ENCODE results near the gene RSRP1.
"Not testable (repeated sequence)": the region's sequence is repeated elsewhere in the genome, so short reads cannot be mapped to it uniquely, and the experiment has no call there.

The RSRP1 gene

DNA sequence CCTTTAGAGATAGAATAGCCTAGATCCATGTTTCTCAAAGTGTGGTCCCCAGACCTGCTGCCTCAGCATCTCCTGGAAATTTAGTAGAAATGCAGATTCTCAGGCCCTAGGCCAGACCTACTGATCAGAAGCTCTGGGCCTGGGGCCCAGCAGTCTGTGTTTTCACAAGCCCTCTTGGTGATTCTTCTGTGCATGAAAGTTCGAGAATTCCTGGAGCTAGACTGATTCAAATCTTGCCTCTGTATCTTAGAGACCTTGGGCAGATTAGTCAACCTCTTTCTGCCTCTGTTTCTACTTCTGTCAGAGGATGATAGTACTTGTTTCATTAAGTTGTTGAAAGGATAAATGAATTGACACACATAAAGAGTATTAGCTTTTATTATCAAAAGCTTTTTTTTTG lies 30.0 kb upstream of the RSRP1 start:
- H3K4me3 ChIP-seq (ENCODE audit: low read length); H3K9me3 ChIP-seq (ENCODE audit: control insufficient read depth, low read depth, low read length); H3K27ac ChIP-seq (ENCODE audit: low read length); H3K9ac ChIP-seq (ENCODE audit: low read length); H3K27me3 ChIP-seq (ENCODE audit: control insufficient read depth, insufficient read depth, low read length); H3K36me3 ChIP-seq (ENCODE audit: control insufficient read depth, low read depth, low read length); H3K4me1 ChIP-seq (ENCODE audit: control insufficient read depth, low read depth, low read length): not testable (repeated sequence)

DNA sequence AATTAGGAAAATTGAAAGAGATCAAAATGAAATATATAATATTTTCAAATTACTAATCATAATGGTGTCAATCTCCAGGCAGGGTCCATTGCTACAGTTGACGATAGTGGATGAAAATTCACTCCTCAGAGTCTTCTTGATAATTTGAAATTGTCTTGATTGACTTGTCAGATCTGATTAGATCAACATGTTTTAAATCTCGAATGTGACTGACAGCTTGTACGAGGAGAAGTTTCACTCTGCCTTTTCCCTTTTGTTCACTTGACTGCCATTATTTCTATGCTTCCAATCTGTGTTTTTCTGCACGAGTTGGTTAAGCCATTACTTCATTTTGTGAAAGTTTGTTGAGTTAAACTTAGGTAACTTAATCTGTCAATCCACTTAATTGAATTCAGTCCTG lies 28.4 kb upstream of the RSRP1 start:
- not testable (repeated sequence) for H3K9ac ChIP-seq (ENCODE audit: low read length)

DNA sequence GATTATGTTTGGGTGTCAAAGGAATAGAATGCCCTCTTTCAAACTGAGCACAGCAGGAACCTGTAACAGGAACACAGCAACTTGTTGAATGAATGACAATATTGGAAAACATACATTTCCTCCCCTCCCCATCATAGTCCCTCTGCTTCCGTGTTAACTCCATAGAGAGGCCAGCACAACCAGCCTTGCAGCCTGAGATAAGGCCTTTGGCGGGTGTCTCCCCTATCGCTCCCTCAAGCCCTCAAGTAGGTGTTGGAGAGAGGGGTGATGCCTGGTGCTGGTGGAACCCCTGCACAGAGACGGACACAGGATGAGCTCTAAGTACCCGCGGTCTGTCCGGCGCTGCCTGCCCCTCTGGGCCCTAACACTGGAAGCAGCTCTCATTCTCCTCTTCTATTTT lies 25.0 kb upstream of the RSRP1 start, which contains the start of gene RHD:
Gene RHD, plus strand, starts transcription at position 272 of the 400 bp plus-strand sequence. Its CDS starts 39 bp downstream, at position 311.
- H3K9me3 ChIP-seq (ENCODE audit: control insufficient read depth, low read depth, low read length); H3K27me3 ChIP-seq (ENCODE audit: control insufficient read depth, insufficient read depth, low read length); H3K4me3 ChIP-seq (ENCODE audit: low read length); H3K36me3 ChIP-seq (ENCODE audit: control insufficient read depth, low read depth, low read length); H3K9ac ChIP-seq (ENCODE audit: low read length); H3K4me1 ChIP-seq (ENCODE audit: control insufficient read depth, low read depth, low read length); H3K27ac ChIP-seq (ENCODE audit: low read length): not testable (repeated sequence)

More for the DNA sequence above, 28.4 kb upstream of the RSRP1 start:
- H3K27ac ChIP-seq (ENCODE audit: low read length); H3K27me3 ChIP-seq (ENCODE audit: control insufficient read depth, insufficient read depth, low read length); H3K4me1 ChIP-seq (ENCODE audit: control insufficient read depth, low read depth, low read length); H3K9me3 ChIP-seq (ENCODE audit: control insufficient read depth, low read depth, low read length); H3K4me3 ChIP-seq (ENCODE audit: low read length); H3K36me3 ChIP-seq (ENCODE audit: control insufficient read depth, low read depth, low read length): not testable (repeated sequence)

DNA sequence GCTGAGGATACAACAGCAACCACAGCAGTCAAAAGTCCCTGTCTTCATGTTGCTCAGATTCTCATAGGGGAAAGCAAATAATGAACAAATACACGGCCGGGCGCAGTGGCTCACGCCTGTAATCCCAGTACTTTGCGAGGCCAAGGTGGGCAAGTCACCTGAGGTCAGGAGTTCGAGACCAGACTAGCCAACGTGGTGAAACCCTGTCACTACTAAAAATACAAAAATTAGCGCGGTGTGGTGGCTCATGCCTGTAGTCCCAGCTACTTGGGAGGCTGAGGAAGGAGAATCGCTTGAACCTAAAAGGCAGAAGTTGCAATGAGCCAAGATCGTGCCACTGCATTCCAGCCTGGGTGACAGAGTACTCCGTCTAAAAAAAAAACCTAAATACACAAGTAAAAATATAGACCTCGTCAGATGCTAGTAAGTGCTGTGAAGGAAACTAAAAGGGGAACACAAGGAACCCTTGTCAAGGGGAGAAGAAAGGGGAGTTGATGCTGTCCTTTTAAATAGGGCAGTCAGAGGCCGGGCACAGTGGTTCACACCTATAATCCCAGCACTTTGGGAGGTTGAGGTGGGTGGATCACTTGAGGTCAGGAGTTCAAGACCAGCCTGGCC lies 21.0 kb upstream of the RSRP1 start:
- not testable (repeated sequence) for H3K27ac ChIP-seq (ENCODE audit: low read length); H3K27me3 ChIP-seq (ENCODE audit: control insufficient read depth, insufficient read depth, low read length); H3K9ac ChIP-seq (ENCODE audit: low read length); H3K4me3 ChIP-seq (ENCODE audit: low read length); H3K4me1 ChIP-seq (ENCODE audit: control insufficient read depth, low read depth, low read length); H3K9me3 ChIP-seq (ENCODE audit: control insufficient read depth, low read depth, low read length); H3K36me3 ChIP-seq (ENCODE audit: control insufficient read depth, low read depth, low read length)

DNA sequence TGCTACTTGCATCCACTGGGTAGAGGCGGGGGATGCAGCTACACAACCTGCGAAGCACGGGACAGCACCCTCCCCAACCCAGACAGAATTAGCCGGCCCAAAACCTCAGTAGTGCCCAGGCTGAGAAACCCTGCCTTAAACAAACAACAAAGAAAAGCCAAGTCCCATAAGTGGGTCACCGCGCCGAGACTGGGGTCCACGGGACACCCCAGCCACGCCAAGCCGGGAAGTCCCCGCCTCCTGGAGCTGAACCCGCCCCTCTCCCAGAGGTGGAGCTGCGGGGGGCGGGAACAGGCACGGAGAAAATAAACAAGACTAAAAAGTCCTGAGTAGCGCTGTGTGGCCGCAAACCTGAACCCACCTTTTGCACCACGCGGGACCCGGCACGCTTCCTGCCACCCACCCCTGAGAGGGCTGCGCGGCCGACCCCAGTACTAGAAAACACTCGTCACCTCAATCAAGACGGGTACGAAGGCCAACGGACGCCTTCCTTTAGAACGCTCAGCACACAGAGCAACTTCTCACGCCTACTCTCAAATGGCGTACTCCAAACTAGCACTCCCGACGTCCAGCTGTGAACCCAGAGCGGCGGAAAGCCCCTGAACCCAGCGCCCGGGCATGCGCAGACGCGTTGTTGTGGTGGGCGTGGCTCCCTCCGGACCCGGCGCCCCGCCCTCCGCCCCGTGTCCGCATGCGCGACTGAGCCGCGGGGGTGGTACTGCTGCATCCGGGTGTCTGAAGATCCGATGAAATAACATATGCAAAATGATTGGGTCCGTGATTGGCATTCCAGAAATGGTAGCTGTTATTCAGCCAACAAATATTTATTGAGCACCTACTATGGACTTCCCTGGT lies 20.3 kb upstream of the RSRP1 start:
- H3K9me3 ChIP-seq (ENCODE audit: control insufficient read depth, low read depth, low read length); H3K4me1 ChIP-seq (ENCODE audit: control insufficient read depth, low read depth, low read length); H3K27me3 ChIP-seq (ENCODE audit: control insufficient read depth, insufficient read depth, low read length); H3K27ac ChIP-seq (ENCODE audit: low read length); H3K36me3 ChIP-seq (ENCODE audit: control insufficient read depth, low read depth, low read length); H3K4me3 ChIP-seq (ENCODE audit: low read length); H3K9ac ChIP-seq (ENCODE audit: low read length): not testable (repeated sequence)

DNA sequence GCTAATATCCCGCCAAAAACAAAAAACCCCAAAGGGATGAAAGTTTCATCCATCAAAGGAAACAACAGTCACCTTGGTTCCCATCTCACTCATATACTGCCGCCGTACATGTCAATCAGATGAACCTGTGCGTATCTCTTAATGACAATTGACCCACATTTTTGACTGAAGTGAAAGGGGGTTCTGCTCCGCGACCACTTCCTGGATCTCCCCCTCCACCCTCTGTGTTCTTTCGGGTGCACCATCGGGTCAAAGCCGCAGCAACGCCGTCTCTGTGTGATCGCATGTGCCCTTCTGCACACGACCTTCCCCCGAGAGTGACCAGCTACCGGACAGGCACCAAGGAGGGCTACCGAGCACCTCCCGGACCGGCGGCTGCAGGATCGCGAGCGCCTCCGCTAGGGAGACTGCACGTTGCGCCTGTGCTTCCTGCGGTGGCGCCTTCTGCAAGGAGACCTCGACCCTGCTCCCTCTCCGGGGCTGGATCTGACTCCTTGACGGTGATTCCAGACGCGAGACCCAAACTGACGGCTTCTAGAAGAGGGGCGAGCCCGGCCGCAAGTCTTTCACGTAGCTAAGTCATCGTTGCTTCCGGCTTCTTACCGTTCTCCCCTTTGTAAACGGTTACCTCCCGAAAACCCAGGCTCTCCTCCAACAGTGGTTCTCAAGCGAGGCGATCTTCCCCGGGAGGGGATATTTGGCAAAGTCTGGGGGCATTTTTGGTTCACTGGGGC lies 19.5 kb upstream of the RSRP1 start:
- not testable (repeated sequence) for H3K9me3 ChIP-seq (ENCODE audit: control insufficient read depth, low read depth, low read length); H3K27me3 ChIP-seq (ENCODE audit: control insufficient read depth, insufficient read depth, low read length); H3K4me1 ChIP-seq (ENCODE audit: control insufficient read depth, low read depth, low read length); H3K4me3 ChIP-seq (ENCODE audit: low read length); H3K9ac ChIP-seq (ENCODE audit: low read length); H3K27ac ChIP-seq (ENCODE audit: low read length); H3K36me3 ChIP-seq (ENCODE audit: control insufficient read depth, low read depth, low read length)

DNA sequence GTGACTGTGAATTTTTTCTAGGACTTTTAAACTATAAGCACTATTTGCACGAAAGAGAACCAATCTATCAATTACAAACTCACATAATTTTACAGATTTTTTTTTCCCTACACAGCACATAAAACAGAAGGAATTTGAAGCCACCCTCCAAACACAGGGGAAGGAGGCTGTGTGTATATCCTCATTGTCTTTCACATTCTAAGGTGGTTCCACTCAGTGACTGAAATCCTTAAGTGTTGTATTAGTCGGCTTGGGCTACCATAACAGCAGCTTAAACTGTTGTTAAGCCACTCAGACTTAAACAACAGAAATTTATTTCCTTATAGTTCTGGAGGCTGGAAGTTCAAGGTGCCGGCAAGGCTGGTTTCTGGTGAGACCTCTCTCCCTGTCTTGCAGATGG lies 13.1 kb upstream of the RSRP1 start:
- H3K4me1 ChIP-seq (ENCODE audit: control insufficient read depth, low read depth, low read length); H3K9me3 ChIP-seq (ENCODE audit: control insufficient read depth, low read depth, low read length); H3K27me3 ChIP-seq (ENCODE audit: control insufficient read depth, insufficient read depth, low read length); H3K27ac ChIP-seq (ENCODE audit: low read length); H3K36me3 ChIP-seq (ENCODE audit: control insufficient read depth, low read depth, low read length); H3K9ac ChIP-seq (ENCODE audit: low read length); H3K4me3 ChIP-seq (ENCODE audit: low read length): not testable (repeated sequence)

DNA sequence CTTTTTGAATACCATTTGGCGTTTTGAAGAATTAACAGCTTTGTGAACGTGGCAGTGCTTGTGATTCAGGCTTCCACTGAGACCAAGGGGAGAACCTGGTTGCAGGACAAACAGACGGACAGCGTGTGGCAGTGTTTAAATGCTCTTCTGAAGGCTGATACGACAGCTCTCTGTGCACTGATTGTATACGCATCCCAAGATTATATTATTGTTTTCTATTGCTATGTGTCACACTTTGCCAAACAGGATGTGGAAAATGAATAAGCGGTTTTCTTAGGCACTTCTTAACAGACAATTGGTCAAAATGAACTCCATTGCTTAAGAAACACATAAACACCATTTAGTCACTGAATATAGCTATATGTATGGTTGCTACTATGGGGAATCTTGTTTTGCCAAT lies 12.6 kb upstream of the RSRP1 start:
- H3K27me3 ChIP-seq (ENCODE audit: control insufficient read depth, insufficient read depth, low read length); H3K9ac ChIP-seq (ENCODE audit: low read length); H3K4me3 ChIP-seq (ENCODE audit: low read length): not testable (repeated sequence)

DNA sequence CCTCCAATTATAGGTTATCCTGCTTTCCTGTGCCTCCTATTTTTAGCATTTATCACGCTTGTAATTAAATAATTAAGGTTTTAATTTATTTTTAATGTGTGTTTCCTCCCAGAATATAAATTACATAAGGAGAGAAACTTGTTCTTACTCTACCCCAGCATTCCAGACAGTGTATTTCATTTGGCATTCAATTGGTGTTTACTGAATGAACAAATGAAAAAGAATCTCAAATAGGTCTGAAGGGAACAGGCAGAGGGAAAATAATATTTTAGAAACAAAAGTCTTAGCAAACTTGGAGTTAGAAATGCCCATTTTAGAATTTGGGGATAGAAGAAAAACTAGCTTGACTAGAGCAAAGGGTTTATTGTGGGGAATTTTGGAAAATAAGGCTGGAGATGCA lies 9.9 kb upstream of the RSRP1 start:
- Histone ChIP-seq H3K27ac (ENCODE audit: low read length) (no peak overlapping the region), H3K9me3 (ENCODE audit: control insufficient read depth, low read depth, low read length) (no peaks in the 10 kb centered on the region), H3K4me1 (ENCODE audit: control insufficient read depth, low read depth, low read length) (peaks cover 6% of the 10 kb centered on the region), H3K27me3 (ENCODE audit: control insufficient read depth, insufficient read depth, low read length) (no peaks in the 10 kb centered on the region), H3K36me3 (ENCODE audit: control insufficient read depth, low read depth, low read length) (no peaks in the 10 kb centered on the region), H3K9ac (ENCODE audit: low read length) (no peak overlapping the region), H3K4me3 (ENCODE audit: low read length) (no peak overlapping the region)

More for the DNA sequence above, 12.6 kb upstream of the RSRP1 start:
- H3K9me3 ChIP-seq (ENCODE audit: control insufficient read depth, low read depth, low read length); H3K4me1 ChIP-seq (ENCODE audit: control insufficient read depth, low read depth, low read length); H3K36me3 ChIP-seq (ENCODE audit: control insufficient read depth, low read depth, low read length); H3K27ac ChIP-seq (ENCODE audit: low read length): not testable (repeated sequence)

DNA sequence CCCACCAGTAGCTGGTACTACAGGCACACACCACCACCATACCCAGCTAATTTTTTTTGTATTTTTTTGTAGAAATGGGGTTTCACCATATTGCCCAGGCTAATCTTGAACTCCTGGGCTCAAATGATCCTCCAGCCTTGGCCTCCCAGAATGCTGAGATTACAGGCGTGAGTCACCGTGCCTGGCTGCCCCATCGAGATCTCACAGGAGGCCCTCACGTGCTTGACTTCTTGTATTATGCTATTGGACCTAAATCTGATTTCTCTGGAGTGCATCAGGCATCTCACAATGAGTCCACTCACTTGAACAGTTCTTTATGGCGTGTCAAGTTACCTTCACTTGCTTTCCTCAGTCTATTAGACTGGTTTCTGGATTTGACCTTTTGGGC lies 9.3 kb upstream of the RSRP1 start:
- no peaks in the 10 kb centered on the region for H3K27me3 ChIP-seq (ENCODE audit: control insufficient read depth, insufficient read depth, low read length)
- no peaks in the 10 kb centered on the region for H3K9me3 ChIP-seq (ENCODE audit: control insufficient read depth, low read depth, low read length)
- H3K4me1 ChIP-seq (ENCODE audit: control insufficient read depth, low read depth, low read length): peaks cover 6% of the 10 kb centered on the region
- H3K27ac ChIP-seq (ENCODE audit: low read length): no peak overlapping the region
- H3K9ac ChIP-seq (ENCODE audit: low read length): no peak overlapping the region
- H3K36me3 ChIP-seq (ENCODE audit: control insufficient read depth, low read depth, low read length): no peaks in the 10 kb centered on the region
- H3K4me3 ChIP-seq (ENCODE audit: low read length): no peak overlapping the region

DNA sequence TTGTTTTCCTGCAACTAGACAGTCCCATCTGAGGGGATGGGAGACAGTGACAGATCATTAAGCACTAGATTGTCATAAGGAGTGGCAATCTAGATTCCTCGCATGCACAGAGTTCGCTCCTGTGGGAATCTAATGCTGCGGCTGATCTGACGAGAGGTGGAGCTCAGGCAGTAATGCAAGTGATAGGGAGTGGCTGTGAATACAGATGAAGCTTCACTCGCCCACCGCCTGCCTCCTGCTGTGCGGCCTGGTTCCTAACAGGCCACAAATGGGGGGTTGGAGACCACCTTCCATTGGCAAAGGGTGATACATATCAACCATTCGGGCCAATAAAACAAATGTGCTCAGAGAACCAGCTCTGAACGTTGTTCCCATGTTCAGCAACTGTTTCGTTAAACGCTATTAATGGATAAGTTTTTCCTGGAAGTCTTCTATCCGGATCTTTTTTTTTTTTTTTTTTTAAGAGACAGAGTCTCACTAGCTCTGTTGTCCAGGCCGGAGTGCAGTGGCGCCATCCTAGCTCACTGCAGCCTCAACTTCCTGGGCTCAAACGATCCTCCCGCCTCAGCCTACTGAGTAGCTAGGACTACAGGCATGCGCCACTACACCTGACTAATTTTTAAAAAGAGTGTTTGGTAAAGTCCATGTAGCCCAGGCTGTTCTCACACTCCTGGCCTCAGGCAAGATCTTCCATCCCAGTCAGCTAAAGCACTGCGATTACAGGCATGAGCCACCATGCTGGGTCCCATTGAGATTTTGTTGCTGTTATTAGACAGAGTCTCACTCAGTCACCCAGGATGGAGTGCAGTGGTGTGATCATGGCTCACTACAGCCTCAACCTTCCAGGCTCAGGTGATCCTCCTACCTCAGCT lies 8.7 kb upstream of the RSRP1 start:
- Histone ChIP-seq H3K9me3 (ENCODE audit: control insufficient read depth, low read depth, low read length) (no peaks in the 10 kb centered on the region), H3K27ac (ENCODE audit: low read length) (no peak overlapping the region), H3K9ac (ENCODE audit: low read length) (no peak overlapping the region), H3K27me3 (ENCODE audit: control insufficient read depth, insufficient read depth, low read length) (no peaks in the 10 kb centered on the region), H3K4me1 (ENCODE audit: control insufficient read depth, low read depth, low read length) (peaks cover 6% of the 10 kb centered on the region), H3K36me3 (ENCODE audit: control insufficient read depth, low read depth, low read length) (no peaks in the 10 kb centered on the region), H3K4me3 (ENCODE audit: low read length) (no peak overlapping the region)

All from iPS-18a (cell line).